ENCODE results near the gene KCNMA1. TPM values are rescaled to one million over a fixed set of nuclear protein-coding genes. Genes with fewer than 3 reads are reported as not detected.

Gene KCNMA1
- total and polyA plus RNA-seq, 3 donors from 2014 or later: 13.6 to 36.1 (median 24.7) TPM

DNA sequence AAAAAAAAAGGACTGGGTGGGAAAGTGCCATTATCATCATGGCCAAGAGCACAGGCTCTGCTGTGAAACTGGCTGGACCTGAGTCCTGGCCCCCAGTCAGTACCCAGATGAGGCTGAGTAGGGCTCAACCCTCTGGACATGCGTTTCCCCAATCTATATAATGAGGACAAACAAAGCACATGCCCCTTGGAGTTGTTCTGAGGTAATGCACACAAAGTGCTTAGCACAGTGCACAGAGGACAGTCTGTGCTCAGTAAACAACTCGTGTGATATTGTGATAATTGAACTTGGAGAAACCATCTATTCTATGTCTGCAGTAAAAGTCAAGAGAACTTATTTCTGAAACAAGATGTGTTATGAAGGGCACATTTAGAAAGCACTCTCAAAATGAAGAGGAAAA lies 138.8 kb downstream of the KCNMA1 start:
- no peak overlapping the region for H3K4me3 ChIP-seq
- intact Hi-C loops (cut with DNase I; ENCODE audit: low total_unique reads): no loop called here
- no peak overlapping the region for H3K27ac ChIP-seq
- no peaks in the 10 kb centered on the region for H3K9me3 ChIP-seq
- DNase-seq: no peak
- no peak for TF ChIP-seq POLR2A (IDR thresholded peaks at IDR 0.05)
- TF ChIP-seq, protein P1, sequence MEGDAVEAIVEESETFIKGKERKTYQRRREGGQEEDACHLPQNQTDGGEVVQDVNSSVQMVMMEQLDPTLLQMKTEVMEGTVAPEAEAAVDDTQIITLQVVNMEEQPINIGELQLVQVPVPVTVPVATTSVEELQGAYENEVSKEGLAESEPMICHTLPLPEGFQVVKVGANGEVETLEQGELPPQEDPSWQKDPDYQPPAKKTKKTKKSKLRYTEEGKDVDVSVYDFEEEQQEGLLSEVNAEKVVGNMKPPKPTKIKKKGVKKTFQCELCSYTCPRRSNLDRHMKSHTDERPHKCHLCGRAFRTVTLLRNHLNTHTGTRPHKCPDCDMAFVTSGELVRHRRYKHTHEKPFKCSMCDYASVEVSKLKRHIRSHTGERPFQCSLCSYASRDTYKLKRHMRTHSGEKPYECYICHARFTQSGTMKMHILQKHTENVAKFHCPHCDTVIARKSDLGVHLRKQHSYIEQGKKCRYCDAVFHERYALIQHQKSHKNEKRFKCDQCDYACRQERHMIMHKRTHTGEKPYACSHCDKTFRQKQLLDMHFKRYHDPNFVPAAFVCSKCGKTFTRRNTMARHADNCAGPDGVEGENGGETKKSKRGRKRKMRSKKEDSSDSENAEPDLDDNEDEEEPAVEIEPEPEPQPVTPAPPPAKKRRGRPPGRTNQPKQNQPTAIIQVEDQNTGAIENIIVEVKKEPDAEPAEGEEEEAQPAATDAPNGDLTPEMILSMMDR (IDR thresholded peaks at IDR 0.05): no peak
- H3K36me3 ChIP-seq (ENCODE audit: low read depth, missing control alignments): no peaks in the 10 kb centered on the region
- WGBS, 2 donors: 30 to 33% methylated on average over 2 of the region's 2 CpGs
- peaks cover 3% of the 10 kb centered on the region for H3K4me1 ChIP-seq
- H3K27me3 ChIP-seq: no peaks in the 10 kb centered on the region

DNA sequence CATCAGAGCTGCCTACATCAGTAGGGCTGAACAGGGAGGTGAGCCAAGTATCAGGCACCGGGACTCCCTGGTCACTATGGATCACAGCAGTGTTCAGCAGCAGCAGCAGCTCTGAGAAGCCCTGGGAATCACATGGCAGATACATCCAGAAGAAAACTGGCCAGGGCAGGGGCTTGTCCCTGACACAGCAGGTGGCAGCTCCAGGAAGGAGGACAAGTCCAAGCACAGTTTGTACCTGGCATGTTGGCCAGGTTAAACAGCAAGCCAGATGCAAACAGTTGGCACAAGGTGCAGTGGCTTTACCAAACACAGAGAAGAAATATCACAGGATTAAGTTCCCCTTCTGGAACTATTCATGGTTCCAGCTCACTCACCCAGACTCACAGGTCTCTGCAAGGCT lies 139.4 kb downstream of the KCNMA1 start:
- H3K9me3 ChIP-seq: no peaks in the 10 kb centered on the region

DNA sequence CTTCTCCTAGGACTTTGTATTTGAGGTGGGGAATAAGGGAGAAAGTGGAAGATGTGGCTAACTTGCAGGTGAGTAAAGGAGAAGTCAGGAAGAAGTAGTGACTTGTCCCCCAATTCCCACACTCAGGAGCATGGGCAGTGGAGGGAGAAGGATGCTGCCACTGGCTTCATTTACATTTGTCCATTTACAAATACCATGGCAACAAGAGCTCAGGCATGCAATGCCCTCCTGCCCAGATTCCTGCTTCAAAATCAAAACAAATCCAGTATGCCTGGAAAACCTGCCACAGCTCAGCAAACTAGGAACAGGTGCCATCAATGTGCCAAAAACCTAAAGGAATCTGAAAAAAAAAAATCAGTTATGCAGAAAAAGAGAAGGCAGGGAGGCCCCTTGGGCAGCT lies 139.9 kb downstream of the KCNMA1 start:
- Histone ChIP-seq H3K36me3 (ENCODE audit: low read depth, missing control alignments) (no peaks in the 10 kb centered on the region), H3K27ac (no peak overlapping the region), H3K27me3 (no peaks in the 10 kb centered on the region), H3K4me3 (no peak overlapping the region), H3K4me1 (peaks cover 3% of the 10 kb centered on the region), H3K9me3 (no peaks in the 10 kb centered on the region)
- intact Hi-C loops (cut with DNase I; ENCODE audit: low total_unique reads): no loop called here
- TF ChIP-seq, protein P1 (IDR thresholded peaks at IDR 0.05): no peak
- no peak for TF ChIP-seq POLR2A (IDR thresholded peaks at IDR 0.05)
- no peak for DNase-seq

More for the DNA sequence above, 139.4 kb downstream of the KCNMA1 start:
- Histone ChIP-seq H3K36me3 (ENCODE audit: low read depth, missing control alignments) (no peaks in the 10 kb centered on the region), H3K4me3 (no peak overlapping the region), H3K27me3 (no peaks in the 10 kb centered on the region), H3K27ac (no peak overlapping the region), H3K4me1 (peaks cover 3% of the 10 kb centered on the region)
- no peak for TF ChIP-seq POLR2A (IDR thresholded peaks at IDR 0.05)
- TF ChIP-seq, protein P1 (IDR thresholded peaks at IDR 0.05): no peak
- DNase-seq: no peak
- 0 to 28% methylated on average over 1 of the region's 1 CpG for WGBS, 2 donors
- intact Hi-C loops (cut with DNase I; ENCODE audit: low total_unique reads): no loop called here

DNA sequence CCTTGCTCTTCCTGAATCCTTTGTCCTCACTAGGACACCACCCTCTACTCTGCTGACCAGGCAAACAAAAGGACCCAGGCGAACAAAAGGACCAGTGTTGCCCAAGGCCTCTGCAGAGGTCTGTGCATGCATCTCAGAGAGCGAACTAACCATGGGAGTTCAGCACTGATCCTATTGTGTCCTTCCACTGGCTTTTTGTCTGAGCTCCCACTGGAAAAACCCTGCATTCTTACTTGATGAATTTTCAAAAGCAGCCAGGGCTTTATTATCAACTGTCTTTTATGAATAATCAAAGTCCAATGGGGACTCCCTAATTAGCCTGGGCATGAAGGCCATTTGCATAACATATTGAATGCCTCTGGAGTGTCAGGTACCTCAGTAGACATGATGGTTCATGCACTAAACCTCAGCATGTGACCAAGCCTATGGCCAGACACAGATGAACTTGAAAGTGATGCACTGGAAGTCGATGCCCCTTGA lies 140.6 kb downstream of the KCNMA1 start:
- Histone ChIP-seq H3K4me1 (peaks cover 3% of the 10 kb centered on the region), H3K27ac (no peak overlapping the region), H3K9me3 (no peaks in the 10 kb centered on the region), H3K4me3 (no peak overlapping the region), H3K36me3 (ENCODE audit: low read depth, missing control alignments) (no peaks in the 10 kb centered on the region), H3K27me3 (no peaks in the 10 kb centered on the region)
- DNase-seq: no peak
- TF ChIP-seq, protein P1 (IDR thresholded peaks at IDR 0.05): no peak
- TF ChIP-seq POLR2A (IDR thresholded peaks at IDR 0.05): no peak
- WGBS, 2 donors: 75 to 83% methylated on average over 3 of the region's 3 CpGs
- intact Hi-C loops (cut with DNase I; ENCODE audit: low total_unique reads): no loop called here

DNA sequence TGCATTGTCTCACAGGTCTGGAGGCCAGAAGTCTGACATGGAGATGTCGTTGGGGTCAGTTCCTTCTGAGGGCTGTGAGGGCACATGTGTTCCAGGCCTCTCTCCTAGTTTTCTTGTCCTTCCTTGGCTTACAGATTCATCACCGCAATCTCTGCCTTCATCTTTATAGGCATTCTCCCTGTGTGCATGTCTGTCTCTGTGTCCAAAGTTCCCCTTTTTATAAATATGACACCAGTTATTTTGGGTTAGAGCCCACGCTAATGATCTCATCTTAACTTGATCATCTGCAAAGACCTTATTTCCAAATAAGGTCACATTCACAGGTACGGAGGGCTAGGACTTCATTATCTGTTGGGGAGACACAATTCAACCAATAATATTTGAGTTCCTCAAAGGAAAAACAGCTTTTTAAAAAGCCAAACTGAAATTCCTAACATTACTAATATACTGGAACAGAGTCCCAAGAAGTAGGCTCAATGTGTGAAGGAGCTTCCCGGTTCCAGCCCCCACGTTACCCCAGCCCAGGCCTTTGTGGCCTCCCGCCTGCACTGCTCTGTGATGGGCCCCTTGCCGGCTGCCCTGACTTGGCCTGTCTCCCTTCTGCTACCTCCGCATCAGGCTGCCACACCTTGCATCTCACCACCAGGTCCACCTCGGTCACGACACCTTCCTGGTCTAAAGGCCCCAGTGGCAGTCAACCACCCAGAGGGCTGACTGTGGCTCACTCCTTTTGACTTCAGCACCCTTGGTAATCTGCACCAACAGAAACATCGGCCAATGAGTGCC lies 142.7 kb downstream of the KCNMA1 start:
- H3K4me1 ChIP-seq: peaks cover 3% of the 10 kb centered on the region
- no peaks in the 10 kb centered on the region for H3K27me3 ChIP-seq
- intact Hi-C loops (cut with DNase I; ENCODE audit: low total_unique reads): no loop called here
- no peaks in the 10 kb centered on the region for H3K9me3 ChIP-seq
- WGBS, 2 donors: 93 to 95% methylated on average over 12 of the region's 12 CpGs
- H3K36me3 ChIP-seq (ENCODE audit: low read depth, missing control alignments): no peaks in the 10 kb centered on the region
- TF ChIP-seq POLR2A (IDR thresholded peaks at IDR 0.05): no peak
- TF ChIP-seq, protein P1 (IDR thresholded peaks at IDR 0.05): no peak
- no peak overlapping the region for H3K27ac ChIP-seq
- no peak overlapping the region for H3K4me3 ChIP-seq
- no peak for DNase-seq
